Activated CD4-positive, alpha-beta T cell treated with anti-CD3 and anti-CD28 coated beads for 48 hours (primary cell): ENCODE data around the gene UBASH3B.
"Not testable (repeated sequence)": the region's sequence is repeated elsewhere in the genome, so short reads cannot be mapped to it uniquely, and the experiment has no call there.

Experiments
- DNase-seq: peaks from one replicate; pipeline ENCODE4 v3.0.0-alpha.2; 2020

Gene UBASH3B

DNA sequence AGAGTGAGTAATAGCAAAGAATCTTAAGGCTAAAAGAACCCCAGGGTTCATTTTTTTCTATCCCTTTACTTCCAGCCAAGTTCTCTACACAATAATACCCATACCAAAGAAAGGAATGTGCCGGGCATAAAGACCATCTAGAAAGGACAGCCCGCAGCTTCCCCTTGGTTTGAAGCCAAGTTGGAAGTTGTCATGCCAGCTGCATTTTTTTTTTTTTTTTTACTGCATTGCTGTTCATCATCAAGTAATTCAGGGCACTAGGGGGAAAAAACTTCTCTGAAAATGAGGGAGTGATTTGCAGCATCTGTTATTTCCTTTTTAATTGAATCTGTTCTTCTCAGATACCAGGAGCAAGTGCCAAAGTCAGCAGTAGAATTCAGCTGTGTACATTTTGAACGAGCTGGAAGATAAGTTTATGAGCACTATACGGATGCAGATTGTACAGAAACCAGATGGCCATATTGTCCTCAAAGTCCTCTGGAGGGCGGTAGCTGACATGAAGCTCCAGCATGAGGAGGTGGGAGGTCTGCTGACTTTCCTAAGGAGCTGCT, 56.4 kb downstream of the UBASH3B start:
- DNase-seq: no peak

DNA sequence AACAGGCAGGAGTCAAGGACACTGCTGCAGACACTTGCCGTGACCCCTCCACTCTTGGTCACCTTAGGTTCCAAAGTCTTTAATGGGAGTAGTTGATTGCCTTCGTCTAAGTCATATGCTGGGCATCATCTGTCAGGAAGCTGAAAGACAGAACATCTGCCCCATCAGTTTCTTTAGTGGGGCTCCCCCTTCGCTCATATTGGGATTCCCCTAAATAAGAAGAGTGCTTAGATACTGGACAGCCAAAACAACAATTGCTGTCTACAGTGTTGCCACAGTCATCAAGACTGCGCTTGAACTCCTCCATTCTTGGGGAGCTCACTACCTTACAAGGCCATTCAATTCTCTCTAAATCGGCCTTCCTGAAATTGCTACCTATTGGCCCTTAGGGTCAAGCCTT, 58.5 kb downstream of the UBASH3B start:
- no peak for DNase-seq

DNA sequence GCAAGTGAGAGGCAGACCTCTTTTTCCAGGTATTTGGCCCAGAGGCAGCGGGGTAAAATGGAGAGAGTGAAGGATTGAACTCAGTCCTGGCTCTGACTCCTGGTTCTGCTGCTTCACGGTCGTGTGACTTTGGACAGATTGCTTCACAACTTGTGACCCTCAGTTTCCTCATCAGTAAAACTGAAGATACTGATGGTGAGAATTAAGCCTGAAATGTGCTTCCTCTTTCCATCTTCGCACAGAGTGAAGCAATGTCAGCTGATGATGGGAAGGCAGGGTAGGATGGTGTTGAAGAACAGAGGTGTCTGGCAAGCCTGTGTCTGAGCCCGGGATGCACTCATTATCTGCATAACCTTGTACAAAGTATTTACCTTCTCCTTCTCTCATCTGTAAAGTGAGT, 59.0 kb downstream of the UBASH3B start:
- DNase-seq: no peak

DNA sequence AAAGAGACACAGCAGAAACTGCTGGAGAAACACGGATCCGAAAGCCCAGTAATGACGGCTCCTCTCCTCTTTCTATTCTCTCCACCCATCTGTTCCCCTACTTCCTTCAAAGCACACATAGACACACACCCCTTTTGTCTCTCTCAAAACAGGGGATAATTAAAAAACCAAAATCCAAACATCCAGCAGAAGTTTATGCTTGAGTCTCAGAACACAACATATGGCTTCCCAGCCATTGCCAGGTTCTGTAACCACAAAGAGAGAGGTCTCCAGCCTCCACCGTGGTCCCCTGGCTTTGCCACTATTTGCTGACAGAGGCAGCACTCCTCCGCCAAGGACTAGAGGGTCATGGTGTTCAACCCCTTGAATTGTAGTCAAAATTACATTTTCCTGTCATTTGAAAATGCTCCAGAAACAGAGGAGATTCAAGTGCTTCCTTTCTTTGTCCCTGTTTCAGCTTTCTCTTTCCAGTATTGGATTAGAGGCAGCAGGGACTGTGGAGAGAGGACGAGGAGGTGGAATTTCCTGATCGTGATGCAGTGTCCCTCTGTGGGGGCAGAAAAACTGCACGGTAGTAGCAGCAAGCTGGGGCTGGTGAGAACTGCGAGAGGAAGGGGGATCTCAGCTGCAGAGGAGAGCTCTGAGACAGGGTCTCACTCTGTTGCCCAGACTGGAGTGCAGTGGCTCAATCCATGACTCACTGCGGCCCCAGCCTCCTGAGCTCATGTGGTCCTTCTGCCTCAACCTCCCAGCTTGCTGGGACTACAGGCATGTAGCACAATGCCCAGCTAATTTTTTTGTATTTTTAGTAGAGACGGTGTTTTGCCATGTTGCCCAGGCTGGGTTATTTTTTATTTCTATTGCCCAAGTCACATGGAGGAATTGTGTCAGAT, 60.3 kb downstream of the UBASH3B start:
- no peak for DNase-seq

DNA sequence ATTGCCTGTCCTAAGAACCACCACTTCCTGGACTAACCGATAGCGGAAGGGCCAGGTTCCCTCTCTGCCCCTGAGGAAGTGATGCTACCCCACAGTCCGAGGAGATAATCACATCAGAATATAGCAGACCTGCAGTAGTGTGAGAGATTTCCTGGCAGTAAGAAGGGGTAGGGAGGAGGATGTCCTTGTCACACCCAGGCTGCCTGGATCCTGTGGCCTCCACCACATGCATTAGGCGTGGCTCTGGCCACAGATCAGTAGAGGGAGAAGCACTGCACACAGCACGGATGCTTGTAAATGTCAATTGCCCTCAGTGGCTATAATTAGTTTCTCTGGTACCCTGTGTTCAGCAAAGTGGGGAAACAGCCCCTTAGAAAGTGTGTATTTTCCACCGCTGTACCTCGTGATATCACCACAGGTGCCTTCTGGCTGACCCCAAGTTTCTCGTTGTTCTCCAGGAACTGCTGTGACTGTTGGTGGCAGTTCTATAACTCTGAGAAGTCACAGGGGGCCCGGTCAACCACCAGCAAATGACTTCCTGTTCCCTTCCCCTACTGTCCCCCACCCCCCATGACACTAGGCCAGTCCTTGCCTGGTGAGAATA, 61.8 kb downstream of the UBASH3B start:
- DNase-seq: peak; percentile 30

GRCh38 chr11:122720107-122720881, 64.8 kb downstream of the UBASH3B start:
- no peak for DNase-seq

- DNase-seq: no peak
Measured at GRCh38 chr11:122721201-122721963, 65.9 kb downstream of the UBASH3B start.

DNA sequence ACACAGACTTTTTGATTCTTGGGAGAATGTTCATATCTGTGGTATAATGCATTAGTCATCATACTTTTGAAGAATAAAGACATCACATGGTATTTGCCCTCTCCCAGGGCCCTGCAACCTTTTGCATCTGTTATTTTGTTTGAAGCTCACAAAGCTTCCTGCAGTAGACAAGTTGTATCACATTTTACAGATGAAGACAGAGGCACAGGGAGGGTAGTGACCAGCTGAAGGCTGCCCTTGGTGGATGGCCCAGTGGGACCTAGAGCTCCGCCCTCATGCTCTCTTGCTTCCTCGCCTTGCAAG, 66.4 kb downstream of the UBASH3B start:
- peak; percentile 36 for DNase-seq

GRCh38 chr11:122723106-122723505, 67.6 kb downstream of the UBASH3B start:
- no peak for DNase-seq

GRCh38 chr11:122723576-122723975, 68.1 kb downstream of the UBASH3B start:
- peak; percentile 67 for DNase-seq

DNA sequence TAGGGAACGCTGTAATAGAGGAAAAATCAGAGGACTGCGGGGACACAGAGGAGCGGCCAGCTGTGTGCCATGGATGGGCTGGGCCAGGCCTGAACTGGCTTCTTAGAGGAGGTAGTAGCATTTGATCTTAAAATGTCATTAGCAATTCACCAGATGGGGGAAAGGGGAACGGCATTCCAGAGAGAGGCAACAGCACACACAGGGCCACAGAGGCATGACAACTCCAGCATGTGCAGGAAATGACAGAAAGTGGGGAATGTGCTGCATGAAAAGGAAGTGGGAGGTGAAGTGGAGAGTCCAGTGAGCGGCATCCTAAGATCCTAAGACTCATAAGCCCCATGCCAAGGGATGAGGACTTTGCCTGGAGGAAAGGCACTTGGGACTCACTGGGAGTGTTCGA, 69.0 kb downstream of the UBASH3B start:
- DNase-seq: no peak

DNA sequence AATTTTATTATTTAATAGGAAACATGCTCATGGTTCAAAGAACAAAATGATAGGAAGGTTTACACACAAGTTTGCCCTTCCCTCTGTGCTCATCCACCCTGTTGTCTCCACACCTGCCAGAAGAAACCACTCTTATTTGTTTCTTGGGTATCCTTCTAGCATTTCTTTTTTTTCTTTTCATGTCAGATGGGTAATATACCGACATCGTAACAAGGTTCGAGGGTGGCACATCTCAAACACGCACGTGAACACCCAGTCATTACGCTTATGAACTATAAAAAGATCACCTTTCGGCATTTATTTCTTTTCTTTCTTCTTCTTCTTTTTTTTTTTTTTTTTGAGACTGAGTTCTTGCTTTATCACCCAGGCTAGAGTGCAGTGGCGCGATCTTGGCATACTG, 70.5 kb downstream of the UBASH3B start:
- no peak for DNase-seq

GRCh38 chr11:122727101-122727929, 71.8 kb downstream of the UBASH3B start:
- DNase-seq: peak; percentile 60

DNA sequence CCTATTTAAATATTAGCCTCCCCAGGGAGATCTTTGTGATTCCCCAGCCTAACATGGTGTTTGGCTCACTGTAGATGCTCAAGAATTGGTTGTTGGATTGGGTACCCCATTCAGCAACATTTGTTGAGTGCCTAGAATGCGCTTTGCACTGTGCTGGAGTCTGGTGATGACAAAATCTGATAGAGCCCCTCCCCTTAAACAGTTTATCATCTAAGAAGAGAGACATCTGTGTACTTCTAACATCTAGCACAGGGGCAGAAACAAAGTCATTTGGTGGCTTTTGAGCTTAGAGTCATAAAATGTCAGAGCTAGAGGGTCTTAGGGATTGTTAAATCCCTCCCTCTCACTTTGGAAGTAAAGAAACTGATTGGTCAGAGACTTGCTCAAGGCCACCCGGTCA, 73.0 kb downstream of the UBASH3B start:
- DNase-seq: no peak

DNA sequence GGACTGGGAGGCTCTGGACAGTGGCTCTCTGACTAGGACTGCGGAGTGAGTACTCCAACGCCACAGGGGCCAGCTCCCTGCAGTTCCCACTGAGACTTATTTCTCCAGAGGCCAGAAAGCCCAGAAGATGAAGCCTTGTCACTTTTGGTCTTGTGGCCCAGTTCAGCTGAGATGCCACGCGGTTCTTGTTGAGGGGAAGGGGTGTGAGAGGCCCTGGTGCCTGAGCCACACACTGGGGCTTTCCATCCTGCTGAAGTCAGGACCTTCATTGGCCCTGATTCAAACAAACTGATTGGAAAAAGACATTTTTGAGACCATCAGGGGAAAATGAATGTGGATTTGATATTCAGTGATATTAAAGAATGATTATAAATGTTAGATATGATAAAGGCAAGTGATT, 73.6 kb downstream of the UBASH3B start:
- DNase-seq: no peak

DNA sequence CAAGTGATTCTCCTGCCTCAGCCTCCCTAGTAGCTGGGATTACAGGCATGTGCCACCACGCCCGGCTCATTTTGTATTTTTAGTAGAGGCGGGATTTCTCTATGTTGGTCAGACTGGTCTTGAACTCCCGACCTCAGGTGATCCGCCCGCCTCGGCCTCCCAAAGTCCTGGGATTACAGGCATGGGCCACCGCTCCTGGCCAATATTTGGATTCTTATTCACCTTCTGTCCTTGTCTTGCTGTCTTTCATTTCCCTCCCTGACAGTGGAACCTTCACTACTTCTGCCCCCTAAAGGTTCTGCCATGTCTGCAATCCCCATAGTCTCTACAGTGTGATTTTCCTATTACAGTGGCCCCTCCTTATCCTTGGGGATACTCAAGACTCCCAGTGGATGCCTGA, 75.2 kb downstream of the UBASH3B start:
- not testable (repeated sequence) for DNase-seq

DNA sequence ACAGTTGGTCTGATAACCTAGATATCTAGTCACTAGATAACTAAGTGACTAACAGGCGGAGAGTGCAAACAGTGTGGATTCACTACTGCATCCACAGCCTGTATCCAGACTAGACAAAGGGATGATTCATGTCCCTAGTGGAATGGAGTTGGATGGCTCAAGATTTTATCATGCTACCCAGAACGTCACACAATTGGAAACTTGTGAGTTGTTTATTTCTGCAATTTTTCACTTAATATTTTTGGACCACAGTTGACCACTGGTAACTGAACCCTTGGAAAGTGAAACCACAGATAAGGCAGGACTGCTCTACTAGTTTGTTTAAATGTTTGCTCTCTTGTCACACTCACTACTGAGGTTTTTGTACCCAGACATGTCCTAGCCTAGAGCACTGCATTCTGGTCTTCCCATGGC, 76.0 kb downstream of the UBASH3B start:
- no peak for DNase-seq

GRCh38 chr11:122732342-122733315, 77.1 kb downstream of the UBASH3B start:
- DNase-seq: no peak

DNA sequence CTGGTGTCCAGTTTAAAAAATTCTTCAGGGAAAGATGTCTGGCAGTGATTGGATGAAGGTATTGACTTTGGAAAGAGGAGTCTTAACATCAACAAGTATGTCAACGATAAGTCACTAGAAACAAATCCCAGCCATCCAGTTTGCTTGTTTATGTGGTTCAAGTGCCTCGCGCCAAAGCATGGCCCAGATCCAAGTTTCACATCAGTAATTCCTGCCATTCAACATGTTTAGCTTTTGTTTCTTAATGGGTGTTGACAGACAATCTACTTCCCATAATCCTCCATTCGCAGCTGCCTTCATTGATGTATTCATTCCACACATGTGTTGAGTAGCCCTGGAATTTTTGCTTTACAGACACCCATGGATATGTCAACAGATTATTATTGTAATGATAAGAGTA, 77.8 kb downstream of the UBASH3B start:
- DNase-seq: no peak

GRCh38 chr11:122734848-122735496, 79.5 kb downstream of the UBASH3B start:
- DNase-seq: no peak
